Stimulated activated CD4-positive, alpha-beta T cell treated with anti-CD3 and anti-CD28 coated beads, TNF-alpha, amount 100 ng/mL, for 1 hour (primary cell): ENCODE data around the gene TMEM92.
"Not testable (repeated sequence)": the region's sequence is repeated elsewhere in the genome, so short reads cannot be mapped to it uniquely, and the experiment has no call there.

Experiments used
- DNase-seq, 3 donors: peaks; one replicate each; pipeline ENCODE4 v3.0.0-alpha.2; 2020; ENCODE audit warnings: low read depth in 3 of 3, low spot score in 1 of 3

Gene TMEM92

DNA sequence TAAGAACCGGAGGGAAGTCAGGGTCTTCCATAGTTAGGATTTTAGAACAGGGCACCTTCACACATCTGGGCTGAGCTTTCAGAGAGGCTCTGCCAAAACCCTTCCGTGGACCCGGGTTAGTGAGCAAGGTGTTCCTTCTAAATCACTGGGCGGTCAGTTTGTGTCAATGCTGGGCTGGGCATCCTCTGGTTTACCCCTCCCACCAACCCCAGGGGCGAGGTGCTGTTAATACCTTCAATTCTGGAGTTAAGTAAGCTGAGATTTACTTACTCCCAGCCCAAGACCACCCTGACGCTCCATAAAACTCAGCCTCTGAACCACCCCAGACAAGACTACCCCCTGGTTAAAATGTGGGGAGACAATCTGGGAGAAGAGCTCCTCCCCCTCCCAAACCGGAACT is 1.0 kb downstream of the TMEM92 start:
- DNase-seq: no peak

- no peak for DNase-seq
These were observed 2.5 kb downstream of the TMEM92 start for GRCh38 chr17:50276588-50277356.

DNA sequence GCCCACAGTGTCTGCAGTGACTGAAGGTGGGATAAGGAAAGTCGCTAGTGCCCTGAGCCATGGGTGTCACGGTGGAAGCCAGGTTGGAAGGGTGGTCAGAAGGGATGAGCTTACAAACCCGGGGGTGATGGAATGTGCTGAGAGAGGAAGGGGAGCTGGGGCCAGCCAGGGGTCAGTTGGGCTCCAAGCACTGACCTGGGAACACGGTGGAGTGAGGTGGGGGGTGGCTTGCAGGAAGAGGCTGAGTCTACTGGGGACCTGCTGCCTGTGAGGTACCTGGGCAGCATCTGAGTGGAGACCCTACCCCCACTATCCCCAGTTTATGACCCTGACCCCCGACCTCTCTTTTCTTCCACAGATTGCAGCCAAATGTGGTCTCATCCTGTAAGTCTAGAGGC is 3.1 kb downstream of the TMEM92 start:
- no peak for DNase-seq

- DNase-seq: no peak
These were observed 4.4 kb downstream of the TMEM92 start for GRCh38 chr17:50278526-50279180.

GRCh38 chr17:50279181-50279526 is 4.9 kb downstream of the TMEM92 start:
- no peak for DNase-seq

DNA sequence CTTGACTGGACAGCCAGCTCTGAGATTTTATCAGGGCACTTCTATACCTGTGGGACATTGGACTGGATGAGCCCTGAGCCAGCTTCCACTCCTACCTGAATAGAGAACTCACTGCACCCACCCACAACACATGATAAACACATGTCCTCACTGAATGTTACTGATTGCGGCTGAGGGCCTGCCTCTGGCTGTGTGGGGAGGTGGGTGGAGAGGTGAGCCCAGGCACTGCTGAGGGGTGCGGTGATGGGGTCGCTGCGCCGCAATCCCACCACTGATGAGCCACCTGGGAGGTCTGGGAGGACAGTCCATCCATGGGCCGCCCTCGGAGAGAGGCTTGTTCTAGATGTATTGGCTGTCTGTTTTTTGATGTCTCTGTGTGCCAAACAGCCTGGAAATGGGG is 5.4 kb downstream of the TMEM92 start:
- DNase-seq: no peak

DNA sequence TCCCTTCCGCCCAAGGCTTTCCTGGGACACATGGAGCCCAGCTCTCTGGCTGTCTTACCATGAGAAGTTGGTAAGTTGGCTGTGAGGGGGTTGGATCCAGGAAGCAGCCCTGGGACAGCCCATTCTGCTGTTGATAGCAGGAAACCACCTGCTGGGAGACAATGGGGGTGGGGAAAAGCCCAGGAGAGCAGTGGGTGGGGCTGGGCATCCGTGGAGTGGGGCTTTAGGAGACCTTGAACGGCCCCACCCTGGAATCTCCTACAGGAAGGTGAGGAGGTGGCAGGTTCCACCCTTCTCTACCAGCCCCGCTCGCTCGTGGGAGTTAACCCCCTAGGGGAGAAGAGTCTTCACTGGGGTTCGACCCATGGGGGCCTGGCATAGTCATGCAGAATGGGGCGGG is 5.8 kb downstream of the TMEM92 start:
- no peak for DNase-seq

DNA sequence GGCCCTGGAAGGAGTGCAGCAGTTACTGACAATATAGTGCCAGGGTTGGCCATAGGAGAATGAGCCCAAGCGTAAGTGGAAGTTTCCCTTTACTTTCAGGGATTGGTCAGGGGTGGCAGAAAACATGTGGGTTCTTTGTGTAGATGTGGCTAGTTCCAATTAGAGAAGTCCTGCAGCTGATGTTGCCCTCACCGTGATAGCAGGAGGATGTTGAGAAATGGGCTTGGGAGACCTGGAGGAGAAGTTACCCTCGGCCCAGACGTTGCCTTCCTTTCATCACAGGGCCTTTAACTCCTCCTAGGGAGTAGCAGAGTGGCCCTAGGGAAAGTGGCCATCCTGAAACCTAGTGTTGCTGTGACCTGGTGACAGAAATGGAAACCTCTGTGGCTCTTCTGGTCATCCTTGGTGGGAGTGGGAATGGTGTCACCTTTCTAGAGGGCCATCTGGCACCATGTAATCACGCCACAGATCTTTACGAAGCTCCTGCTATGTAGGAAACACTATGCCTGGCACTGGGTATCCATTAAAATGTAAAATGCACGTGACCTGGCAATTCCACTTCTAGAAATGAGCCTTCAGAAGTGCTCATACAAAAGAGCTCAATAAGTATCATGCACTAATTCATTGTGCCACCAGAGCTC is 6.7 kb downstream of the TMEM92 start:
- no peak for DNase-seq

DNA sequence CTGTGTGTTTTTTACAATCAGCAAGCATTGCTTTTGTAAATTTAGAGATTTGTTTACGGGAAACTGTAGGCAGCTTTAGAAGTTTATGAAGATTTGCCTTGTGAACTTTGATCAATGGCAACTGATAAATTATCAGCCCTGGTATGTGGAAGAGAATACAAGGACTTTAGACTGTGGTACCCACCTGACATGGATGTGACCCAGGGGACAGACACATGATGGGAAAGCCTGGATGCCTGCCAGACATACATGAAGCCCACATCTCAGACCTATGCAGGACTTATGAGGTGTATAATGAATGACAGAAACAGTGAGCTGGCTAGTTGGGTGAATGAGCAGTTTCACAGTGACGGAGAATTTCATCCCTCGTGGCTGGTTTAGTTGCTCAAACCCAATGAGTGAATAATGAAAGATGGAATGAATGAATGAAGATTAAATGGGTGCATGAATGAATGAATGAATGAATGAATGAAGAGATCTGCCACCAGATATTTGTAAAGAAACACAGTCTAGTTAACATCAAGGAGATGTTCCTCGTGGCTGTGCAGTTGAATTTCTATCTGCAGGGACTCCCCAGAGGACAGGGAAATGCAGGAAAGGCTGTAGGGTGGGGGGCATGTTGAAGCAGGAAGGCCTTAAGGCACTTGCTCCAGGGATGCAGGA is 7.6 kb downstream of the TMEM92 start:
- no peak for DNase-seq

DNA sequence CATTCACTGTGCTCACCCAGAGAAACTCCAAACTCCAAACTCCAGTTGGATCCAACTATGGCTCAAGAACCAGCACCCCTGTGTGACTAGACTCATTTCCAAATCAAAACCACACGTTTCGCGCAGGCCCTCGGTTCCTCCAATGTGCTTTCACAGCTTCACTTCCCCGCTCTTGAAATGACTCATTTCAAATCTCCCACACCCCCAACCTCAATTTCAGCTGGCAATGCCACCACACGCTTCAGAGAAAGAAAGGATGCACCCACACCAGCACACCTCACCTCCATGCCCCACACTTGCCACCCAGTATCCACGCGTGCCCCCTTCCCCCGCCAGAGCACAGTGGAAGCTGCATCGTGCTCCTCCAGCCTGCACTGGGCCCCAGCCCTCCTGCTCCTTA is 9.0 kb downstream of the TMEM92 start:
- DNase-seq: no peak

- no peak for DNase-seq
These were observed 9.4 kb downstream of the TMEM92 start for GRCh38 chr17:50283714-50284113.

DNA sequence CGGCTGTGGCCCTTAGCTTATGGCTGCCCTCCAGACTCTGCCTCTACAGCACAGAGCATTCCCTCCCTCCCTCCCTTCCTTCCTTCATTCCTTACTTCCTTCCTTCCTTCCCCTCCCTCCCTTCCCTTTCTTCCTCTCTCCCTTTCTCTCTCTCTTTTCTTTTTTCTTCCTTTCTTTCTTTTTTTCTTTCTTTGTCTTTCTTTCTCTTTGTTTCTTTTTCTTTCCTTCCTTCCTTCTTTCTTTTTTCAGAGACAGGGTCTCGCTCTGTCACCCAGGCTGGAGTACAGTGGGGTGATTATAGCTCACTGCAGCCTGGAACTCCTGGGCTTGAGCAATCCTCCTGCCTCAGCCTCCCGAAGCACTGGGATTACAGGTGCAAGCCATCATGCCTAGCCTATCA is 11.7 kb downstream of the TMEM92 start:
- DNase-seq: no peak

GRCh38 chr17:50287302-50287701 is 13.0 kb downstream of the TMEM92 start:
- DNase-seq: not testable (repeated sequence)

DNA sequence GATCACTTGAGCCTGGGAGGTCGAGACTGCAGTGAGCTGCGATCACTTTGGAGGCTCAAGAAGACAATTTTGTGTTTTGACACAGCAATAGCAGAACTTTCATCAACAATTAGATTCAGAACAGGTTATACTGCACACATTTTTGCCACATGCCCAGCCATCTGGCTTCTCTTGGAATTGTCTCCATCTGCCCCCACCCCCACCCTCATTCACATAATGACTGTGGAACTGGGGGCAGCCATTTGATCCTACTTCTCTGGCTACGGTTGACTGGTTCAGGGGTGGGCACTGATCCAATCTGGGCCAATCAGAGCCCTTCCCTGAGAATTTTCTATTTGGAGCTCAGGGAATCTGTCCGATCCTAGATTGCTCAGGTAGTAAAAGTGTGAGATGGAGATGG is 14.0 kb downstream of the TMEM92 start:
- no peak for DNase-seq

GRCh38 chr17:50289278-50289677 is 15.0 kb downstream of the TMEM92 start:
- no peak for DNase-seq

- DNase-seq: no peak
These were observed 15.9 kb downstream of the TMEM92 start for GRCh38 chr17:50289991-50290702.

GRCh38 chr17:50290933-50291332 is 16.7 kb downstream of the TMEM92 start:
- DNase-seq: no peak

DNA sequence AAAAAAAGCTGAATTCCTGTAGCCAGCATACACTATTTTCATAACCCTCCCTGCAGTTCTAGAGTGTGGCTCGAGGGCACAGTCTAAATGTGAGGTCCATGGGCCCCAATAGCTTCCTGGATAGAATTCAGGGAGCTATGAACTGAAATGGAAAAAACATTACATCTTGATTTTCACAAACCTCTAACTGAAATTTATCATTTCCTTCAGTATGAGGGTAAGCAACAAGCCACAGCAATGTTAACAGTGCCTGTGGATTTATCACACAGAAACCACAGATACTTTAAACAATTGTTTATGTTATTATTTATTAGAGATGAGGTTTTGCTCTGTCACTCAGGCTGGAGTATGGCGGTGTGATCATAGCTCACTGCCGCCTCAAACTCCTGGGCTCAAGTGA is 18.2 kb downstream of the TMEM92 start:
- DNase-seq: no peak

- no peak for DNase-seq
These were observed 20.8 kb downstream of the TMEM92 start for GRCh38 chr17:50295021-50295420.

DNA sequence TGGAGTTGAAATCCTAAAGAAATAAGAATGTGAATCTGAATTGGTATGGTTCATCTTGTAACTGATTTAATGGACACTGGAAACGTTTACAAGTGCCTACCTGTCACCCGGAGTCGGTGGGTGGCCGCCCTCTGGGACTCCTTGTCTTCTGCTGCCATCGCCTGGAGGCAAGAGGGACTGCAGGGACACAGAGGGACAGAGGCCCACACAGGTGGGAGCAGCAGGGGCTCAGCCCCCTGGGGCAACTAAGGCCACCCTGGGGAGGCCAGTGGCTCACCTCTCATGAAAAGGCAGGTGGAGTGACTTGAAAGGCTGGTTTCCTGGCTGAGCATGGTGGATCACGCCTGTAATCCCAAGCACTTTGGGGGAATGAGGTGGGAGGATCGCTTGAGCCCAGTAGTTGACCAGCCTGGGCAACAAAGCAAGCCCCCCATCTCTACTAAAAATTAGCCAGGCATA is 23.2 kb downstream of the TMEM92 start:
- DNase-seq: peak; percentile 51 to 71 (median 53)

- no peak for DNase-seq
These were observed 23.8 kb downstream of the TMEM92 start for GRCh38 chr17:50298018-50298417.
